Retina (tissue), 1 donor: ENCODE results near the gene ZFR.
"Not testable (repeated sequence)": the region's sequence is repeated elsewhere in the genome, so short reads cannot be mapped to it uniquely, and the experiment has no call there.

Experiments used
- DNase-seq: peaks from one replicate; pipeline ENCODE4 v3.0.0-alpha.2; 2016

The ZFR gene

DNA sequence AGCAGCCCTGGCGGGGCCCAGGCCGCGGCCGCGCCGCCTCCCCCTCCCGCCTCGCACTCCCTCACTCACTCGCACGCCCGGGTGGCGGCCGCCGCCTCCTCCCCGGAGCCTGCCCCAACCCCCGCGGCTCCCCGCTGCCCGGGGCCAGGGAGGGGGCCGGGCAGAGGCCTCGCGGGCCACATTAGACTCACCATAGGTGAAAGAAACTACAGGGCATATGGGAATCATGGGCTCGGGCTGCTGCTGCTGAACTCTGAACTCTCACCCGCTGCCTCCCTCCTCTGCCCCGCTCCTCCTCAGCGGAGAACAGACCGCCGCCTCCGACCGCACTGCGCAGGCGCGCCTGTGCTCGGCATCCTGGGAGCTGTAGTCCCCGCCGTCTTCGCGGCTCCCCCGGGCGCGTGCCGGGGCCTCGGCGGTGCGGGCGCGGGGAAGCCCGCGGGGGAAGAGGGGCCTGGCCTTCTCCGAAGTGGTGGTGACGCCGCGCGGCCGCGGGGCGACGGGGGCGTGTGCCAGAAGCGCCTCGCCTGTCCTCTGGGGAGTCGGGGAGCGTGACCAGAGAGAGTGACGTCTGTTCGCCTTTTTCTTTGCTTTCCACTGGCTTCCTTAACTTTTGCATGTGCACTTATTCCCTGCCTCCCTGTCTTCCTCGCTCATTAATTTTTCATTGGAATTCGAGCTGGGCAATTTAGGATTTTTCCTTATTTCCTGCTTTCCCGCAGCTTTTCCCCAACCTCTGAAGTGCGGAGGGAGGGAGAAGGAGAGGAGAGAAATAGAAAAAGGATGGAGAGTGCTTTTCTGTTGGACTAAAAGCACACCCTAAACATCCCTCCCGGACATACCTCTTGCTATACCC lies at the start of gene ZFR:
ZFR (minus strand) TSS at position 310 of the 856 bp plus-strand sequence; CDS start at position 228, 82 bp downstream.
- DNase-seq, result peak; percentile 94

DNA sequence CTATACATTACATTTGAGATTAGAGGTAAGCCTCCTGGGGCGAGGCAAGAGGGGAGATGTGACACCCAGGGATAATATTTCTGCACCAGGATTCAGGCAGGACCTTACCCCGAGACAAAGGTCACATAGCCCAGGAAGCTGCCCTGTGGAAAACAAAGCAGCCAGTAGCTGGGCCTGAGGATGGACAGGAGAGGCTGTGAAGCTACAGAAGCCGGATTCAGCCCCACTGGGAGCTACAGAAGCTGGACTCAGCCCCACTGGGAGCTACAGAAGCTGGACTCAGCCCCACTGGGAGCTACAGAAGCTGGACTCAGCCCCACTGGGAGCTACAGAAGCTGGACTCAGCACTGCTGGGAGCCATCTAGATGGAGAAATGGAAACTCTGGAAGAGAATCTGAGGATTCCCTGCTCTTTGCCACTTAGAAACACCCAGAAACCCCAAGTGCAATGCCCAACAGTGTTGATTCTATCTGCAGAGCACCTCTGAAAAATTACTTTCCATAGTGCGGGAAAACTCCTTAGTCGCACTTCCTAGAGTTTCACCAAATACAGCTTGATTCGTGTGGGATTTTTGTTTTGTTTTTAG lies 46.5 kb upstream of the ZFR start:
- no peak for DNase-seq

DNA sequence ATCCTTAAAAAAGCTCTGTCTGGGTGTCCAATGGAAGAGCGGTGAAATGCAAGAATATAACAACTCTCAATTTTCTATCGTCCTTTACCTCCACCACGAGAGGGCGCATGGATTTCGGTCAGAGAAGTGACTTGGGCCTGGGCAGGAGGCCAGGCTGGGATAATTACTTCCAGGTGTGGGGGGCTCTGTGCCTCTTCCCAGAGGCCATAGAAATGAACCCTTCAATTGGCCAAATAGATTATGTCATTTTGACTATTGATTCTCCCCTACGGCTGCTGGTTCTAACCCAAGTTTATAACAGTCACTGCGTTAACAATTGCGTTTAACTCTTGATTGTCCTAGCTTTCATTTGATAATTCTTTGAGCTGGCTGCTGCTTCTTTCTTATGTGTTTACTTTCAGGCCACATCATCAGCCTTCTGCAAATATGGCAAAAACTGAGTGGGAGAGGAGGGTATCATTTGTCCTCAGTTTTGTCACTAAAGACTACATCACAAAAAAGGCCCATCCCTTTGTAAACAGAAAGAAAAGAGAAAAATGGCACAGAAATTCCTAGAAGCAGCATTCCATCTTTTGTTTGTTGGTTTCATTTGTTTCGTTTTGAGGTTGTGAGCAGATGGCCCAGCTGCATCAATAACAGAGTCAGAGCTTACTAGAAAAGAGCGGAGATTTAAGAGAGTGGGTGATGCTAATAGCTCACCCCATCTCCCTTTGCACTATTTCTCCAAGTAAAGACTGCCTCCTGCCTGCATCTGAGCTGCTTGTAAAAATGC lies 45.4 kb upstream of the ZFR start:
- peak; percentile 67 for DNase-seq

DNA sequence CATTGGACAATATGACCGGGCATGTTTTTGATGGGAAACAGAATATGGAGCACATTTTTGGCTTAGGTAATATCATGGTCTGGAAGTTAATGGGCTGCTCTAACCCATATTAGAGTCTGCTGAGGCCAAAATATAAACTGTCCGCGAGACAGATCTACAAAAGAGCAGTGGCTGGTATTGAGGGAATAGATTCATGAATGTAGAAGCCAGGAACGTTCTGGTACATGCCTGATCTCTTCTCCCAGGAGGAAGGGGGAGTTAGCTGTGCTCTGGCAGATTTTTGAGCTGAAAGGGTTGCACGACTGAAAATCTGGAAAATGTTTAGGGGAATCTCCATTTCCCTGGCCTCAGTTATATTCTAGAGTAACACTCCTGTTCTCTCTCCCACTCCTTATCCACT lies 42.9 kb upstream of the ZFR start:
- DNase-seq, result no peak

DNA sequence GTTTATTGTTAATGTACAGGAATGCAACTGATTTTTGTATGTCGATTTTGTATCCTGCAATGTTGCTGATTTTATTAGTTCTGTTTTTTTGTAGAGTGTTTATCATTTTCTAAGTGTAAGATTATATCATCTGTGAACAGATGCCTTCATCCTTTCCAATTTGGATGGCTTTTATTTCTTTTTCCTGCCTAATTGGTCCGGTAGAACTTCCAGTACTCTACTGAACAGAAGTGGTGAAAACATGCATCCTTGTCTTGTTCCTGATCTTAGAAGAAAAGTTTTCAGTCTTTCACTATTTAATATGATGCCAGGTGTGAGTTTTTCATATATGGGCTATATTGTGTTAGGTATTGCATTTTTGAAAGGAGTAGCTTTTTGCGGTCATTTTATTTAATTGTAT lies 42.5 kb upstream of the ZFR start:
- DNase-seq, result no peak

DNA sequence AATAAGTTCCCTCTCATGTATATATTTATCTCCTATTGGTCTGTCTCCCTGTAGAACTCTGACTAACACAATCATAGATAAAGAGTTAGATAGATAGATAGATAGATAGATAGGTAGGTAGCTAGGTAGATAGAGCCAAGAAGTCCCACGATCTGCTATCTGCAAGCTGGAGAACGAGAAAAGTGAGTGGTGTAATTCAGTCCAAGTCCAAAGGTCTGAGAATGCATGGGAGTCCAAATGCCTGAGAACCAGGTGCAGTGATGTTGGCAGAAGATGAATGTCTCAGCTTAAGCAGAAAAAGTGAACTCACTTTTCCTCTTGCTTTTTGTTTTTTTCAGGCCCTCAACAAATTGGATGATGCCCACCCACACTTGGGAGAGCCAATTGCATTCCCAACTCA lies 37.7 kb upstream of the ZFR start:
- no peak for DNase-seq

DNA sequence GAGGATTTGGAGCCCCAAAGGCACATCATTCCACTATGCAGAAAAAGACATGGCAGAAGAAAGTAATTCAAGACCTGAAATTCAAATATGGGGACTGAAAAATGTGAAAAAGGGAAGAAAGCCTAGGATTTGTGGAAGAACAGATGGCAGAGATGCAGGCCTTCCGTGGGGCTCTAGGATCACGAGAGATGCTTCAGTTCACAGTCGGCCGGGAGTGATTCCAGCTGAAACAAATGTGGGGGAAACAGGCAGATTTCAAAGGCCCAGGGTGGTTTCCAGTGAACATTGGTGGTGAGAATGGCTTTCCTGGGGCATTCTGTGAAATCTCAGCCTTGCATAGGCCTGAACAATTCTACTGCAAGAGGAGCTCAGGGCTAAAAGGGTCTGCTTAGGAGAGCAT lies 34.6 kb upstream of the ZFR start:
- DNase-seq, result no peak

DNA sequence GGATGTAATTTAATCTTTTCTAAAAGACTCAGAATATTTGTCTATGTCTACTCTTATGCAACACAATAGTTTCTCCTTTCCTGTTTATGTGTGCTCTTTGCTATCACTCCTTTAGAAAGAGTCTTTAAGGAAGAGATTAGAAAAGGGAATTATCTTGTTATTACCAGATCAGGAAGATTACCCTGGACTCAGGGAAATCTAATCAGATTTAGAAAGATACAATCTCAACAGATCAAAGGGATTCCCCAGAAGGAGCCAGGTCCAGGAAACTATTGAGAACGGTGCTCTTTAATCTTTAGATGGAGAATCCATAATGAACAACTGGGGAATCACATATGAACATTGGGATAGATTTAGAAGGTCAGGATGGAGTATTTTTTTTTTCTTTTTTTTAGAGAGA lies 32.4 kb upstream of the ZFR start:
- no peak for DNase-seq

DNA sequence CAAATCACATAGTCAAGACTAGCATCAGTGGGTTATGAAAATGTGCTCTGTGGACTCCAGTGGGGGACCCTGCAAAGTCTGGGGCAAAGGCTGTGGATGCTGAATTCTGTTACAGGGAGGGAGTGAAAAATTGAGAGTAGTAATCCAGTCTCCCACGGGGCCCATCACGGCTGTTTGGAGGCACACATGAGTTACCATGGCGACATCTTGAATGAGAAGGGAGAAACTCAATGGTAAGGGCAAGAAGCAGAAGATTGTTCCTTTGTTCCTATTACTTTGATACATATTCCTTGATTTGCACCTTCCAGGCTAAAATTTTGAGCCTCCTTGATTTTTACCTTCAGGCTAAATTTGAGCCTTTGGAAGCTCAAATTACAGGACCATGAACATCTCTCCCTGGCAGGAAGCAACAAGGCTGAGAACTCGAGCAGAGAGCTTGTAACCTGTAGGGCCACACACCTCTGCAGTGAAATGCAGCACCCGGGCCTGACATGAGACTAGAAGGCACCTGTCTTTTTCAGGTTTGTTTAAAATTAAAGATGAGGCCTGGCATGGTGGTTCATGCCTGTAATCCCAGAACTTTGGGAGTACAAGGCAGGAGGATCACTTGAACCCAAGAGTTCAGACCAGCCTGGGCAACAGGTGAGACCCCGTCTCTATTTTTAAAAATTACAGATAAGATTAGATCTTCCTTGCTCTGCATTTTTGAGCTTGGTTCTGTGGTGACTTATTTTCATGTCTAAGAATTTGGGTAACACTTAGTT lies 31.0 kb upstream of the ZFR start:
- DNase-seq, result no peak

DNA sequence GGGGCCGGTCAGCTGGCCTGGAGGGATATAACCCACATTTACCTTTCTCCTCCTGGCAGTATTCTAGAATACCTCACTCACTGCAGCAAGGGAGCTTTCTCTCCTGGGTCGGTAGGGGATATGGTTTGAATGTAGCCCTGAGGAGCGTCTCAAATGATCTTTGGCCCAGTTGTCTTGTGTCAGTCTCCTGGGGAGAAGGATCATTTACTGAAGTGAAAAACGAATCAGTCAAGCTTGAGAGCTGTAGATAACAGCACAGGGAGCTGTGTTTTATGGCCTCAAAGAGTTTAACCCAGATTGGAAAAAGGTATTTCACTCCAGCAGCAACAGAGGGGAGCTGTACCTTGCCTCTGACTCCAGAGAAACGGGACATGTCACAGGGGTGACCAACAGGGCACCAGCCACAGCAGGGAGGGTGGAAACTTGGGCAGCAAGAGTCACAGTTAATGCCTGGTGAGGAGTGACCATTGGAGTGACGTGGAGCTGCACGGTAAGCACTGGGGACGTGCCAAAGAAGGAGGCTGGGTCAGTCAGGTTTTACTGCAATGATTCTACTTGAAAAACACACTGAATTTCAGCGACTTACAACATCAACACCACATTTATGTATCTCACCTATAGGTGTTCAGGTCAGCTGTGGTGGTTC lies 29.8 kb upstream of the ZFR start:
- DNase-seq, result peak; percentile 23

DNA sequence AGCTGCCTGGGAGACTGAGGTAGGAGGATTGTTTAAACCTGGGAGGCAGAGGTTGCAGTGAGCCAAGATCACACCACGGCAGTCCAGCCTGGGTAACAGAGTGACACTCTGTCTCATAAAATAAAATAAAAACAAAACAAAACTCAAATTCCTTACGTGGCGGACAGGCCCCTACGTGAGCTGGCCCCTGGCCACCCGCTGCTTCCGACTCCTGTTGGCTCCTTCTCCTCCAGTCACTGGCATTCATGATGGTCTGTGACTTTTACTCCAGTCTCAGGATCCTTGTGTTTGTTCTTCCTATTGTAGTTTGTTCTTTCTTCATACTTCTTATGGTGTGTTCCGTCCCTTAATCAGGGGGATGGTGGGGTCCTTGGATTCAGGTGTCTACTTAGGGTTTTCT lies 28.5 kb upstream of the ZFR start:
- no peak for DNase-seq

DNA sequence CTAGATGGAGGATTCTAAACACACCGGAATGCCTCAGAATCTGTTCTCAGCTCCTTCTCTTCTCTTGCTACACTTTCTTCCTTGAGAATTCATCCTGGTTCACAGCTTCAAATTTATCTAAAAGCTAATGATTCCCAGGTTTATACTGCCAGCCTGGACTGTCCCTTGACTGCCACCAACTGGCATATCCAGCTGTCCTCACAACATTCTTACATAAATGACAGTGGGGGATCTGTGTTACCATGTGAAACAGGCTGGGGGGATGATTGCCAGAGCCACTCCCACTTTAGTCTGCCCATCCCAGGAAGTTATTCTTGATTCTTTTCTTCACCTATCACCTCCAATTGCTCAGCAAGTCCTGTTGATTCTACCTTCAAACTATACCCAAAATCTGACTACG lies 27.2 kb upstream of the ZFR start:
- no peak for DNase-seq

DNA sequence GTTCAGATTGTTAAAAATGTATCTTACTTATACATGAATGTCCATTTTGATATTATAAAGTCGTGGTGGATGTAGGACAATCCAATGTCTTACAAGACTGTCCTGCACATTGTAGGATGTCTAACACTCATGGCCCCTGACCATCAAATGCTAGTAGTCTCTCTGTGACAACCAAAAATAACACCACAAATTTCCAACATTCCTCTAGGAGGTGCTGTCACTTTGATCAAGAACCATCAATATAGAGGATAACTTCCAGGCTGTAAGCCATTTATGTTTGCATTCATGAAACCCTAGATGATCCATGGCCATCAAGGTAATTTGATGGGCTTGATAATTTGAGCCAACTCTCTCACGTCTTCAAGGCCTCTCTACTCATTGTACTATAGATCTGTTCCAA lies 20.5 kb upstream of the ZFR start:
- DNase-seq, result no peak

DNA sequence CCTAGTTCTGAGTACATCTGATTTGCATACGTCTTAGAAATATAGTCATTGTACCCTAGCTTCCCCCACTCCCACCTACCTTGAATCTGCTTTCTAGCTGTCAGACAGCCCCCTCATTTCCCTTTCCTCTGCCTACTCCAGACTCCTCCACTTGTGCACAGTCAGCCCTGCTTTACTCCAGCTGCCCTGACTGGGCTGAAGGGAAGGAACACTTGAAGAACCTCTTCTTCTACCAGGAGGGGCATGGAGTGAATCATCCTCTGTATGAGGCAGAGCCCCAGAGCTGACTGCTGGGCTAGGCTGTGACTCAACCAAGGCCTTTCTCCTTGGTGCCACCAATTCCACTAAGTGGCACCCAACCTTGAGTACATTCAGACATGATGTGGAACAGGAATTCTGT lies 18.1 kb upstream of the ZFR start:
- DNase-seq, result no peak

DNA sequence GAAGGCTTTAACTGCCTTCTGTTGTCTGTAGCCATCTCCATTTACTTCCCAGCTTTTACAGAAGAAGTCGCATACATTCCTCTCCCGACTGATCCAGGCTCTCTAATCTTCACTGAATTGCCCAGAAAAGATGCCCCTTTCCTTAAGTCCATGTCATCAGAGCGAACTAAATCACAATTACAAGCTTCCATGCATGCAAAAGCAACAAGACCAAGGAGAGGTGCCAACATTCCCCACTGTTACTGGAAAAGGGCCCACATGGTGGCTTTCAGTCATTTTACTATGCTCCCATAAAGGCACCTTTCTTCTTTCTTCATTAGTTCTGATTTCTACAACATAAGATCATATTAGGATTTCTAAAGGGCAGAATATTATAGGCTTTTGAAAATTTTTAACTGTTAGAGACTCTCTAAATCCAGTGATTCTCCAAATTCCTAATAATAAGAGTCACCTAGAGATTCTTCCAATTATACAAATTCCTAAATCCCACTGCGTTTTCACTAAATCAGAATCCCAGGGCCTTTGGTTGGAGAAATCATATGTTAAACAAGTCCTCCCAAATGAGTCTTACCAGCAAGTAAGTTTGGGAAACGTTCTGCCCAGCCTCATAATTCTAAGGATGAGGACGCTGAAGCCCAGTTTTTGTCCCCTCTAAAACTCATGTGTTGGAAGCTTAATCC lies 17.0 kb upstream of the ZFR start:
- no peak for DNase-seq

DNA sequence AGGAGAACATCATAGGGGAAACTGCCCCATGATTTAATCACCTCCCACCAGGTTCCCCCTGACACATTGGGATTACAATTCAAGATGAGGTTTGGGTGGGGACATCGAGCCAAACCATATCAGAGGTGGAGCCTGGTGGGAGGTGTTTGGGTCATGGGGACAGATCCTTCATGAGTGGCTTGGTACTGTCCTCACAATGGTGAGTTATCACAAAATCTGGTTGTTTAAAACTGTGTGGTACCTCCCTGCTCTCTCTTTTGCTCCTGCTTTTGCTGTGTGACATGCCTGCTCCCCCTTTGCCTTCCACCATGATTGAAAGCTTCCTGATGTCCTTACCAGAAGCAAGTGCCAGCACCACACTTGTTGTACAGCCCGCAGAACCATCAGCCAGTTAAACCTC lies 16.2 kb upstream of the ZFR start:
- no peak for DNase-seq

DNA sequence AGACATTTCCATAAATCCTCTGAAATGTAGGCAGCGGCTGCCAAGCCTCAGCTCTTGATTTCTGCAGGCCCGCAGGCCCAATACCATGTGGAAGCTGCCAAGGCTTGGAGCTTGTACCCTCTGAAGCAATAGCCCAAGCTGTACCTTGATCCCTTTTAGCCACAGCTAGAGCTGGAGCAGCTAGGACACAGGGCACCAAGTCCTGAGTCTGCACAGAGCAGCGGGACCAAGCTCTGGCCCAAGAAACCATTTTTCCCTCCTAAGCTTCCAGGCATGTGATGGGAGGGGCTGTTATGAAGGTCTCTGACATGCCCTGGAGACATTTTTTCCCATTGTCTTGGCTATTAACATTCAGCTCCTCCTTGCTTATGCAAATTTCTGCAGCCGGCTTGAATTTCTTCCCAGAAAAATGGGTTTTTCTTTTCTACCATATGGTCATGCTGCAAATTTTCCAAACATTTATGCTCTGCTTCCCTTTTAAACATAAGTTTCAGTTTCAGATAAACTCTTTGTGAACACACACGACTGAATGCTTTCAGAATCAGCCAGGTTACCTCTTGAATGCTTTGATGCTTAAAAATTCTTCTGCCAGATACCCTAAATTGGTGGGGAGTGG lies 14.4 kb upstream of the ZFR start:
- DNase-seq, result no peak

DNA sequence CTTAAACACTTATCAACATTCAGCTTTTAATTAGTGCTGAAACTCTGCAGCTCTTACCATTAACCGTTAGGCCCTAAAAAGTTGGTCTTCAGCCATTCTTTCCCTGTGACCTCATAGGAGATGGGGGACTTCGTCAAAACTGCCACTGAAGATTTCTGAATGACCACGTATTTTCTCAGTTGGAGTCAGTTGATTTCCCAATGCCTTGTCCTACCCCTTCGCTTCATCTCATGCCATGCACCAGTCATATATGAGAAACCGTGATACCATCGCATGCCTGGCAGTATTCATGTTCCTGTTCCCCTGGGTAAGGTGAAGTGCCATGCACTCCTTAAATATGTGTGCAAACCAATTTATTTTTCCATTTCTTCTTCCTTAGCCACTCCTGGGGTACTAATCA lies 10.8 kb upstream of the ZFR start:
- DNase-seq, result no peak

DNA sequence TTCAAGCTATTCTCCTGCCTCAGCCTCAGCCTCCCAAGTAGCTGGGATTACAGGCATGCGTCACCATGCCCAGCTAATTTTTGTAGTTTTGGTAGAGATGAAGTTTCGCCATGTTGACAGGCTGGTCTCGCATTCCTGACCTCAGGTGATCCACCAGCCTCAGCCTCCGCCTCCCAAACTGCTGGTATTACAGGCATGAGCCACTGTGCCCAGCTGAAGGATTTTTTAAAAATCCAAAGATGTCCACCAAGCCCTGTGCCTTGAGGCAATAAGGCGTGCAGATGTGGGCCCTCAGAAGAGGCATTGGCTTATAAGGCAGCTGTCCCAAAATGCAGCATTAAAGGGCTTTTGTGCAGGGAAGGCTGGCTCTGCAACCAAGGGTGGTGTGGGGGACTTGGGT lies 10.3 kb upstream of the ZFR start:
- DNase-seq, result no peak

DNA sequence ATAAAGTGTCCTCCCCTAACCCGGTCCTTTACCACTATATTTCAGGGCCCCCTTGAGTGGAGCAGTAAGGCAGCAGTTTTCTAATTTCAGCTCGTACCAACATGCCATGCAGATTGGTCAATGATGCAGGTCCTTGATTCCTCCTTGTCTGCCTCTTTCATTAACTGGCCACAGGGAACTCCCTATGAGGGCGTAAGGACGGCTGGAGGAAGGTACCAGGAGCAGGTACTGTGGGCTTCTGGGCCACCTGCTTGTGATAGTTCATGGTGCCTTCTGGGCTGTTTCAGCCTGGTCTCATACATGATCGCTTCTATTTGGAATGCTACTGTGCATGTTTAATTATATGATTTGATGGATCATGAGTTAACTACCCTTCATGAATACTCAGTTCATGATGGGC lies 9.4 kb upstream of the ZFR start:
- no peak for DNase-seq

DNA sequence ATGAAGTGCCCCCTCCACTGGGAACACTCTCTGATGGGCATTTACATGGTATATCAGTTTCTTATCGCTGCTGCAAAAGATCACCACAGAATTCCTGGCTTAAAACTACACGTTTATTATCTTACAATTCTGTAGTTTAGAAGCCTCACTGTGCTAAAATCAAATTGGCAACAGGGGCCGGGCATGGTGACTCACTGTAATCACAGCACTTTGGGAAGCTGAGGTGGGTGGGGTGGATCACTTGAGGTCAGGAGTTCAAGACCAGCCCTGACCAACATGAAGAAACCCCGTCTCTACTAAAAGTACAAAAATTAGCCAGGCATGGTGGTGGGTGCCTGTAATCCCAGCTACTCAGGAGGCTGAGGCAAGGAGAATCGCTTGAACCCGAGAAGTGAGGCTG lies 7.8 kb upstream of the ZFR start:
- not testable (repeated sequence) for DNase-seq

DNA sequence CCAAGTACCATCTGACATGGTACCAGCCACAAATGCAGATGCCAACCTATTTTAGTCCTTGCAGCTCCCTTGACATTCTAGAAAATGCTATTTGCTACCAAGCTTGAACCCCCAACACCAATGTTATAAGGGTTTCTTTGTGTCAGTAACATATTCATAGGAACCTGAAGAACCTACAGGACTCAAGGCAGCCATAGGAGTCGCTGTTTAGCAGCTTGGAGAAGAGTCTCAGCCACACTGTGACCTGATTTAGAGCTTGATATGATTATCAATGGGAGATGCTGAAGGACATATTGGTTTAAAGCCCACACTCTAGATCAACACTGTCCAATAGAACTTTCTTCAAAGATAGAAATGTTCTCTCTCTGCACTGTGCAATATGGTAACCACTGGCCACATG lies 6.4 kb upstream of the ZFR start:
- DNase-seq, result no peak
